H1 (cell line): ENCODE data around the gene FOXP4. TPM values are rescaled to one million over a fixed set of nuclear protein-coding genes. Genes with fewer than 3 reads are reported as not detected.

Experiments used
- CTCF ChIA-PET: fragments of 300-600 bp; sonication (Branson Sonifier 250); formaldehyde crosslinking; loops from one replicate; lab custom pipeline; 2021; ENCODE audit not compliant: partially characterized antibody; lab: Charles Lee
- POLR2A ChIA-PET: fragments of 300-600 bp; sonication (Branson Sonifier 250); formaldehyde crosslinking; loops from one replicate; lab custom pipeline; 2021; ENCODE audit warnings: inconsistent platforms; ENCODE audit not compliant: partially characterized antibody; lab: Charles Lee
- DNase-seq, 2 experiments: peaks; one replicate each; pipeline versions ENCODE4 v3.0.0 to v3.0.0-alpha.2; 2010 to 2022; ENCODE audit warnings: low spot score in 2 of 2, low read depth in 1 of 2, mixed read lengths in 1 of 2
- FAIRE-seq: peaks from 2 replicates; lab custom pipeline; 2011; peaks lifted over from hg19 to GRCh38; lab: Jason Lieb, UNC
- H2AFZ ChIP-seq: 2 replicates; pipeline ENCODE4 v1.8.1; 2012; ENCODE audit warnings: low read length, inconsistent platforms
- H2AK5ac ChIP-seq: 2 replicates; pipeline ENCODE4 v1.6.1; 2013; ENCODE audit warnings: low read depth, low read length
- H2BK120ac ChIP-seq: replicated peaks from 2 replicates; pipeline ENCODE3; 2013; ENCODE audit warnings: low read depth, low read length, inconsistent platforms
- H2BK12ac ChIP-seq: 2 replicates; pipeline ENCODE4 v1.6.1; 2013; ENCODE audit warnings: low read depth, low read length
- H2BK15ac ChIP-seq: 2 replicates; pipeline ENCODE4 v1.6.1; 2013; ENCODE audit warnings: low read length
- H2BK20ac ChIP-seq: 2 replicates; pipeline ENCODE4 v1.6.1; 2013; ENCODE audit warnings: low read length
- H2BK5ac ChIP-seq: 2 replicates; pipeline ENCODE4 v1.6.1; 2013; ENCODE audit warnings: low read depth, low read length
- H3K14ac ChIP-seq: 2 replicates; pipeline ENCODE4 v1.6.1; 2013; ENCODE audit warnings: inconsistent platforms; ENCODE audit not compliant: insufficient read length
- H3K18ac ChIP-seq: 2 replicates; pipeline ENCODE4 v1.6.1; 2013; ENCODE audit warnings: low read length; ENCODE audit errors: extremely low read depth
- H3K23ac ChIP-seq: 2 replicates; pipeline ENCODE4 v1.6.1; 2013; ENCODE audit warnings: inconsistent platforms; ENCODE audit not compliant: insufficient read length
- H3K23me2 ChIP-seq: 2 replicates; pipeline ENCODE4 v1.6.1; 2013; ENCODE audit warnings: low read depth, low read length
- H3K27ac ChIP-seq: 2 replicates; pipeline ENCODE4 v1.6.1; 2011; ENCODE audit warnings: low read depth, low read length, inconsistent platforms
- H3K27me3 ChIP-seq, 4 experiments: replicated peaks in 1 of 4; 1 replicate in 1 of 4; 2 replicates in 3 of 4; pipeline versions ENCODE4 v1.6.1 to v1.8.1; 2011 to 2013; ENCODE audit warnings: low read length in 3 of 4, mild to moderate bottlenecking in 3 of 4, inconsistent platforms in 2 of 4, mixed read lengths in 2 of 4, moderate library complexity in 1 of 4; ENCODE audit not compliant: control insufficient read depth in 3 of 4, insufficient read depth in 3 of 4; ENCODE audit errors: extremely low read depth in 1 of 4
- H3K36me3 ChIP-seq, 4 experiments: 2 replicates each; pipeline versions ENCODE4 v1.6.1 to v1.8.1; 2011 to 2013; ENCODE audit warnings: mild to moderate bottlenecking in 4 of 4, low read length in 3 of 4, moderate library complexity in 2 of 4, control low read depth in 1 of 4, inconsistent platforms in 1 of 4; ENCODE audit not compliant: insufficient read depth in 4 of 4, control insufficient read depth in 2 of 4
- H3K4ac ChIP-seq: replicated peaks from 2 replicates; pipeline ENCODE3; 2013; ENCODE audit warnings: low read length, low read depth, mixed read lengths, inconsistent platforms; ENCODE audit not compliant: insufficient read length
- H3K4me1 ChIP-seq, 4 experiments: replicated peaks in 1 of 4; 1 replicate in 1 of 4; 2 replicates in 3 of 4; pipeline versions ENCODE4 v1.6.1 to v1.8.1; 2011 to 2013; ENCODE audit warnings: low read length in 3 of 4, inconsistent platforms in 2 of 4, mixed read lengths in 1 of 4; ENCODE audit not compliant: insufficient read depth in 4 of 4, control insufficient read depth in 3 of 4
- H3K4me2 ChIP-seq, 2 experiments: 2 replicates each; pipeline versions ENCODE4 v1.6.1 to v1.8.1; 2011 to 2013; ENCODE audit warnings: low read depth in 2 of 2, low read length in 2 of 2, control low read depth in 1 of 2, inconsistent platforms in 1 of 2, mild to moderate bottlenecking in 1 of 2; ENCODE audit not compliant: insufficient read depth in 1 of 2
- H3K4me3 ChIP-seq, 4 experiments: fragments of 200-600, 300-600 bp in 1 of 4; sonication (generic), shearing (Covaris generic), sonication (Bioruptor Twin) in 1 of 4; 2 replicates each; pipeline versions ENCODE4 v1.5.1 to v1.8.1; 2011 to 2016; ENCODE audit warnings: low read length in 4 of 4, low read depth in 3 of 4, control low read depth in 2 of 4, inconsistent platforms in 2 of 4, mild to moderate bottlenecking in 2 of 4, mixed read lengths in 1 of 4, moderate library complexity in 1 of 4; ENCODE audit not compliant: insufficient read depth in 2 of 4; ENCODE audit errors: extremely low read depth in 1 of 4
- H3K56ac ChIP-seq: replicated peaks from 2 replicates; pipeline ENCODE3; 2013; ENCODE audit warnings: low read depth, mild to moderate bottlenecking, mixed read lengths, low read length, inconsistent platforms; ENCODE audit not compliant: insufficient read length
- H3K79me1 ChIP-seq: 2 replicates; pipeline ENCODE4 v1.6.1; 2013; ENCODE audit warnings: low read depth, low read length, control low read depth
- H3K79me2 ChIP-seq, 2 experiments: 2 replicates each; pipeline versions ENCODE4 v1.6.1 to v1.8.1; 2012 to 2013; ENCODE audit warnings: low read length in 2 of 2, mild to moderate bottlenecking in 2 of 2, inconsistent platforms in 1 of 2; ENCODE audit not compliant: insufficient read depth in 2 of 2, control insufficient read depth in 1 of 2
- H3K9ac ChIP-seq, 4 experiments: replicated peaks in 1 of 4; 1 replicate in 1 of 4; 2 replicates in 3 of 4; pipeline versions ENCODE4 v1.6.1 to v1.8.1; 2011 to 2013; ENCODE audit warnings: low read depth in 3 of 4, low read length in 3 of 4, control low read depth in 2 of 4, mild to moderate bottlenecking in 2 of 4, moderate library complexity in 2 of 4, inconsistent platforms in 1 of 4; ENCODE audit errors: extremely low read depth in 1 of 4
- H3K9me3 ChIP-seq, 2 experiments: 2 replicates each; pipeline versions ENCODE4 v1.6.1 to v1.8.1; 2012 to 2013; ENCODE audit warnings: mild to moderate bottlenecking in 2 of 2, moderate library complexity in 2 of 2, control low read depth in 1 of 2, inconsistent platforms in 1 of 2, low read depth in 1 of 2, low read length in 1 of 2, mixed read lengths in 1 of 2; ENCODE audit not compliant: insufficient read depth in 2 of 2
- H4K20me1 ChIP-seq, 2 experiments: replicated peaks in 1 of 2; 2 replicates each; pipeline versions ENCODE3 to v1.8.1; 2011 to 2013; ENCODE audit warnings: inconsistent platforms in 2 of 2, low read length in 2 of 2, mild to moderate bottlenecking in 1 of 2; ENCODE audit not compliant: insufficient read depth in 2 of 2, control insufficient read depth in 1 of 2
- H4K5ac ChIP-seq: 2 replicates; pipeline ENCODE4 v1.6.1; 2013; ENCODE audit warnings: low read length, low read depth, mixed read lengths, inconsistent platforms; ENCODE audit not compliant: insufficient read length
- H4K8ac ChIP-seq: 2 replicates; pipeline ENCODE4 v1.8.0; 2013; ENCODE audit warnings: mild to moderate bottlenecking, moderate library complexity, low read length, inconsistent platforms; ENCODE audit not compliant: insufficient read depth; ENCODE audit errors: extremely low read depth
- H4K91ac ChIP-seq: replicated peaks from 2 replicates; pipeline ENCODE3; 2013; ENCODE audit warnings: low read length, mixed read lengths, inconsistent platforms; ENCODE audit not compliant: insufficient read length
- ASH2L ChIP-seq: fragments of 200-600, 300-600 bp; sonication (generic); IDR thresholded peaks from one replicate; pipeline ENCODE4 v1.7.1; 2017; ENCODE audit warnings: low read length
- BACH1 ChIP-seq: IDR thresholded peaks from 2 replicates; pipeline ENCODE4 v1.6.1; 2012; ENCODE audit warnings: low read length, improper control_type of control experiment
- BRCA1 ChIP-seq: IDR thresholded peaks from 2 replicates; pipeline ENCODE4 v1.6.1; 2012; ENCODE audit warnings: low read depth, low read length, improper control_type of control experiment
- CHD2 ChIP-seq: IDR thresholded peaks from 2 replicates; pipeline ENCODE4 v1.6.1; 2012; ENCODE audit warnings: low read length, improper control_type of control experiment
- CREB1 ChIP-seq: IDR thresholded peaks from 2 replicates; pipeline ENCODE4 v1.6.1; 2012; ENCODE audit warnings: inconsistent platforms
- EZH2 ChIP-seq: fragments of 200-600 bp; sonication (generic); IDR thresholded peaks from 2 replicates; pipeline ENCODE4 v1.7.1; 2012; ENCODE audit warnings: low read depth, mild to moderate bottlenecking, moderate library complexity, low read length, inconsistent platforms; ENCODE audit not compliant: severe bottlenecking
- JUND ChIP-seq: IDR thresholded peaks from 2 replicates; pipeline ENCODE4 v1.6.1; 2011; ENCODE audit warnings: mild to moderate bottlenecking, improper control_type of control experiment, low read length
- KDM5A ChIP-seq: fragments of 200-600 bp; IDR thresholded peaks from 2 replicates; pipeline ENCODE4 v1.7.1; 2012; ENCODE audit warnings: mild to moderate bottlenecking, low read length, inconsistent platforms, mixed read lengths
- MAFK ChIP-seq: IDR thresholded peaks from 2 replicates; pipeline ENCODE4 v1.6.1; 2012; ENCODE audit warnings: low read depth, mild to moderate bottlenecking, improper control_type of control experiment, low read length
- NANOG ChIP-seq: IDR thresholded peaks from 2 replicates; pipeline ENCODE4 v1.6.1; 2011; ENCODE audit warnings: low read length, low read depth, mild to moderate bottlenecking, inconsistent platforms; ENCODE audit not compliant: insufficient read depth, poor library complexity, severe bottlenecking
- RBBP5 ChIP-seq: IDR thresholded peaks from 2 replicates; pipeline ENCODE4 v1.7.1; 2012; ENCODE audit warnings: low read depth, mild to moderate bottlenecking, inconsistent platforms, low read length, moderate library complexity, borderline replicate concordance
- SP1 ChIP-seq: IDR thresholded peaks from 2 replicates; pipeline ENCODE4 v1.6.1; 2011; ENCODE audit warnings: low read depth, low read length
- TBP ChIP-seq: IDR thresholded peaks from 2 replicates; pipeline ENCODE4 v1.6.1; 2011; ENCODE audit warnings: low read depth, low read length, improper control_type of control experiment
- TCF12 ChIP-seq: IDR thresholded peaks from 2 replicates; pipeline ENCODE4 v1.6.1; 2011; ENCODE audit warnings: low read depth, mild to moderate bottlenecking, low read length
- TEAD4 ChIP-seq: IDR thresholded peaks from 2 replicates; pipeline ENCODE4 v1.6.1; 2012; ENCODE audit warnings: low read depth, low read length, inconsistent platforms, mixed read lengths
- WGBS, 2 experiments: shearing (Covaris generic) in 1 of 2; methylation state at CpG; one replicate each; pipeline versions ENCODE4 v1.1.6 to v1.1.7; 2013 to 2015; ENCODE audit warnings: low lambda C conversion rate in 2 of 2, mixed read lengths in 2 of 2, inconsistent platforms in 1 of 2, low coverage in 1 of 2, missing lambda C conversion rate in 1 of 2; ENCODE audit not compliant: insufficient replicate concordance in 2 of 2, insufficient coverage in 1 of 2, insufficient read length in 1 of 2; ENCODE audit errors: extremely low coverage in 1 of 2, missing lambda C conversion rate in 1 of 2; 5-methylcytosine and 5-hydroxymethylcytosine counted together
- polyA plus RNA-seq, 7 experiments: library from polyadenylated mRNA; depleted of rRNA in 3 of 7; stranded (reverse) in 5 of 7; unstranded in 2 of 7; fragments of >200 nt in 5 of 7; fragments of 200-250 nt in 2 of 7; gene quantifications; 1 replicate in 5 of 7; 2 replicates in 1 of 7; 4 replicates in 1 of 7; pipeline versions ENCODE4 v1.2.1 to v1.2.3, GENCODE V29; 2011 to 2013; ENCODE audit warnings: missing spikeins in 2 of 7, mixed read lengths in 2 of 7
- total RNA-seq: library from RNA; stranded (reverse); fragmentation: NEBNext Ultra II Directional; extraction: Animal tissue kit (Norgen Biotek cat#: 25700); gene quantifications from 2 replicates; pipeline ENCODE4 v1.2.1, GENCODE V29; 2021

FOXP4 gene
- total and polyA plus RNA-seq, 2 of the 8 experiments (the other 6 are each of a cell fraction or from before 2014, with no cell fraction given): 4.8 to 13.3 TPM

- Histone ChIP-seq H3K27me3 (peaks cover 8 to 64% (median 35%) of the 10 kb centered on the region in 4 experiments; a peak in 6 of 7 replicates), H2BK12ac (no peak overlapping the region), H3K79me2 (peaks cover 0 to 5% of the 10 kb centered on the region in 2 experiments; a peak in 1 of 4 replicates), H3K36me3 (no peaks in the 10 kb centered on the region), H2AFZ (no peak overlapping the region), H2BK5ac (no peak overlapping the region), H3K4me3 (peak overlapping the region; percentile 67 to 89 (median 78)), H4K5ac (no peak overlapping the region), H2BK20ac (no peak overlapping the region), H3K79me1 (peaks cover 2% of the 10 kb centered on the region; the same call in 1 of the 2 replicates), H3K27ac (no peak overlapping the region), H3K56ac (no peak overlapping the region), H3K4ac (no peak overlapping the region), H3K14ac (no peak overlapping the region), H3K18ac (no peak overlapping the region; the same call in 1 of the 2 replicates), H3K4me2 (peak overlapping the region; percentile 89 to 96), H3K4me1 (peaks cover 8 to 24% (median 17%) of the 10 kb centered on the region in 4 experiments), H2BK15ac (no peak overlapping the region), H2AK5ac (no peak overlapping the region), H3K9ac (no peak overlapping the region), H3K23ac (no peak overlapping the region), H4K8ac (no peak overlapping the region), H3K9me3 (no peaks in the 10 kb centered on the region), H2BK120ac (no peak overlapping the region), H3K23me2 (peaks cover 22% of the 10 kb centered on the region), H4K91ac (no peak overlapping the region), H4K20me1 (no peaks in the 10 kb centered on the region)
- FAIRE-seq (no peak), DNase-seq (peak; percentile 50 to 79)
- ChIA-PET CTCF (interaction anchor here (0.7 to 4.2 kb wide), 6 partner anchors 34 to 64 kb away, joined by 3 to 16 read pairs (median 4); no protein-coding TSS in a partner anchor), POLR2A (interaction anchor here (1.6 kb wide), 1 partner anchor 9 kb away, joined by 9 read pairs; no protein-coding TSS in a partner anchor)
- WGBS, 2 experiments: 0% methylated on average over 20 of the region's 31 CpGs; no CpG with 5 or more reads in 1 of the 2 experiments
- no peak for TF ChIP-seq BRCA1
- TF ChIP-seq NANOG: no peak
- TF ChIP-seq RBBP5: peak; percentile 74; the same call in 1 of the 2 replicates
- 0 out of 2 replicates have a peak, but pooled peaks have one; percentile 20 for TF ChIP-seq CREB1
- peak; percentile 50; the same call in 1 of the 2 replicates for TF ChIP-seq TEAD4
- no peak; the same call in 1 of the 2 replicates for TF ChIP-seq MAFK
- TF ChIP-seq ASH2L: peak; percentile 66
- peak; percentile 45; the same call in 1 of the 2 replicates for TF ChIP-seq TBP
- TF ChIP-seq KDM5A: no peak
- no peak for TF ChIP-seq BACH1
- TF ChIP-seq EZH2: peak; percentile 14
- TF ChIP-seq CHD2: no peak
- no peak for TF ChIP-seq SP1
- TF ChIP-seq JUND: 0 out of 2 replicates have a peak, but pooled peaks have one; percentile 52
- TF ChIP-seq TCF12: no peak
Observed at GRCh38 chr6:41636833-41637193, 90.6 kb downstream of the FOXP4 start.
